ENCODE data around the gene CROCC2. TPM values are rescaled to one million over a fixed set of nuclear protein-coding genes. Genes with fewer than 3 reads are reported as not detected.

The CROCC2 gene
- total RNA-seq, 2 experiments from 2014 or later = not detected

GRCh38 chr2:240933966-240934700 lies 28.0 kb downstream of the CROCC2 start:
- peaks cover 4% of the 10 kb centered on the region for H3K9me3 Mint-ChIP-seq
- no peak for ATAC-seq
- H3K4me3 Mint-ChIP-seq = no peak overlapping the region
- no peaks in the 10 kb centered on the region for H3K36me3 Mint-ChIP-seq (ENCODE audit: low read depth)
- TF ChIP-seq CTCF (IDR thresholded peaks at IDR 0.05) = no peak
- H3K27me3 Mint-ChIP-seq = no peaks in the 10 kb centered on the region
- DNase-seq = no peak
- CTCF ChIA-PET = interaction anchor here (1.2 kb wide), 1 partner anchor 20 kb away, joined by 3 read pairs; no protein-coding TSS in a partner anchor
- intact Hi-C loops (cut with micrococcal nuclease) = no loop called here
- POLR2A ChIA-PET = interaction anchor here (1.0 kb wide), 1 partner anchor 161 kb away, joined by 3 read pairs; no protein-coding TSS in a partner anchor
- H3K4me1 Mint-ChIP-seq (ENCODE audit: low read depth) = no peaks in the 10 kb centered on the region
- H3K27ac Mint-ChIP-seq = no peak overlapping the region

GRCh38 chr2:240934701-240935102 lies 28.6 kb downstream of the CROCC2 start:
- H3K36me3 Mint-ChIP-seq (ENCODE audit: low read depth) = no peaks in the 10 kb centered on the region
- DNase-seq (no peak), ATAC-seq (no peak)
- TF ChIP-seq CTCF (IDR thresholded peaks at IDR 0.05) = no peak
- H3K27ac Mint-ChIP-seq = no peak overlapping the region
- POLR2A ChIA-PET = no interaction called here
- intact Hi-C loops (cut with micrococcal nuclease) = no loop called here
- H3K27me3 Mint-ChIP-seq = no peaks in the 10 kb centered on the region
- no peaks in the 10 kb centered on the region for H3K4me1 Mint-ChIP-seq (ENCODE audit: low read depth)
- peaks cover 4% of the 10 kb centered on the region for H3K9me3 Mint-ChIP-seq
- CTCF ChIA-PET = interaction anchor here (1.2 kb wide), 1 partner anchor 21 kb away, joined by 3 read pairs; no protein-coding TSS in a partner anchor
- no peak overlapping the region for H3K4me3 Mint-ChIP-seq

GRCh38 chr2:240935103-240935876 lies 29.2 kb downstream of the CROCC2 start:
- Mint-ChIP-seq H3K27ac (no peak overlapping the region), H3K36me3 (ENCODE audit: low read depth) (no peaks in the 10 kb centered on the region), H3K9me3 (peaks cover 4% of the 10 kb centered on the region), H3K4me1 (ENCODE audit: low read depth) (no peaks in the 10 kb centered on the region), H3K4me3 (no peak overlapping the region), H3K27me3 (peaks cover 2% of the 10 kb centered on the region)
- TF ChIP-seq CTCF (IDR thresholded peaks at IDR 0.05) = no peak
- ChIA-PET CTCF (interaction anchor here (1.2 kb wide), 1 partner anchor 21 kb away, joined by 3 read pairs; no protein-coding TSS in a partner anchor), POLR2A (no interaction called here)
- ATAC-seq = no peak
- intact Hi-C loops (cut with micrococcal nuclease) = no loop called here
- DNase-seq = no peak

- CTCF ChIA-PET = no interaction called here
These were observed 30.0 kb downstream of the CROCC2 start for GRCh38 chr2:240936106-240936505.

More at GRCh38 chr2:240936106-240936505, 30.0 kb downstream of the CROCC2 start:
- Mint-ChIP-seq H3K27ac (no peak overlapping the region), H3K27me3 (peaks cover 4% of the 10 kb centered on the region), H3K4me1 (ENCODE audit: low read depth) (no peaks in the 10 kb centered on the region), H3K9me3 (peaks cover 4% of the 10 kb centered on the region), H3K36me3 (ENCODE audit: low read depth) (no peaks in the 10 kb centered on the region), H3K4me3 (no peak overlapping the region)
- no peak for TF ChIP-seq CTCF (IDR thresholded peaks at IDR 0.05)
- intact Hi-C loops (cut with micrococcal nuclease) = no loop called here
- DNase-seq = no peak
- ATAC-seq = no peak
- POLR2A ChIA-PET = no interaction called here
